ENCODE data around the gene CDYL2. TPM values are rescaled to one million over a fixed set of nuclear protein-coding genes. Genes with fewer than 3 reads are reported as not detected.

Gene CDYL2
- total RNA-seq, 1 experiment from 2014 or later: 8.2 TPM

DNA sequence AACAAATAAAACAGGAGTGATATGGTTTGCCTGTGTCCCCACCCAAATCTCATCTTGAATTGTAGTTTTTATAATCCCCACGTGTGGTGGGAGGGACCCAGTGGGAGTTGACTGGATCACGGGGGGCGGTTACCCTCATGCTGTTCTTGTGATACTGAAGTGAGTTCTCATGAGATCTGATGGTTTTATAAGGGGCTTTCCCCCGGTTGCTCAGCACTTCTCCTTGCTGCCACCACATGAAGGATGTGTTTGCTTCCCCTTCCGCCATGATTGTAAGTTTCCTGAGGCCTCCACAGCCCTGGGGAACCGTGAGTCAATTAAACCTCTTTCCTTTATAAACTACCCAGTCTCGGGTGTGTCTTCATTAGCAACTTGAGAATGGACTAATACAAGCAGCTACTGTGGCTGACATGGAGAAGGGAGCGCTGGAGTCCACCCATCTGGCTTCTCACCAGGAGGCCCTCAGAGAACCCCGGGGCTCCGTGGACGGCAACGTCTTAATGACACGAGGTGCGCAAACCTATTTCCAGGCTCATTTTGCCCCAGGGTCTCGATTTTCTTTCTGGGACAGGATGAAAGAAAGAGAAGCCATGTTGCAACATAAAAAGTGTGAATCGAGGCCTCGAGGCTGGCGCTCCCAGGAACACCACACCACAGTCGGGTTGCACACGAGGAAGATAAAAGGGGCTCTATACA lies 134.1 kb downstream of the CDYL2 start:
- ChIA-PET POLR2A (no interaction called here), CTCF (no interaction called here)
- no peak for DNase-seq (ENCODE audit: low spot score)
- H3K4me3 Mint-ChIP-seq: no peak overlapping the region
- no peak overlapping the region for H3K27ac Mint-ChIP-seq
- TF ChIP-seq, protein P1, sequence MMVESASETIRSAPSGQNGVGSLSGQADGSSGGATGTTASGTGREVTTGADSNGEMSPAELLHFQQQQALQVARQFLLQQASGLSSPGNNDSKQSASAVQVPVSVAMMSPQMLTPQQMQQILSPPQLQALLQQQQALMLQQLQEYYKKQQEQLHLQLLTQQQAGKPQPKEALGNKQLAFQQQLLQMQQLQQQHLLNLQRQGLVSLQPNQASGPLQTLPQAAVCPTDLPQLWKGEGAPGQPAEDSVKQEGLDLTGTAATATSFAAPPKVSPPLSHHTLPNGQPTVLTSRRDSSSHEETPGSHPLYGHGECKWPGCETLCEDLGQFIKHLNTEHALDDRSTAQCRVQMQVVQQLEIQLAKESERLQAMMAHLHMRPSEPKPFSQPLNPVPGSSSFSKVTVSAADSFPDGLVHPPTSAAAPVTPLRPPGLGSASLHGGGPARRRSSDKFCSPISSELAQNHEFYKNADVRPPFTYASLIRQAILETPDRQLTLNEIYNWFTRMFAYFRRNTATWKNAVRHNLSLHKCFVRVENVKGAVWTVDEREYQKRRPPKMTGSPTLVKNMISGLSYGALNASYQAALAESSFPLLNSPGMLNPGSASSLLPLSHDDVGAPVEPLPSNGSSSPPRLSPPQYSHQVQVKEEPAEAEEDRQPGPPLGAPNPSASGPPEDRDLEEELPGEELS (CRISPR knock-in tag; IDR thresholded peaks at IDR 0.05): no peak
- TF ChIP-seq PRRX2 (CRISPR knock-in tag; IDR thresholded peaks at IDR 0.05) (no peak), ZNF138 (CRISPR knock-in tag; conservative IDR thresholded peaks at IDR 0.05) (no peak), NR1H2 (CRISPR knock-in tag; IDR thresholded peaks at IDR 0.05) (no peak), NFYB (CRISPR knock-in tag; conservative IDR thresholded peaks at IDR 0.05; ENCODE audit: low read depth) (no peak), ZNF425 (CRISPR knock-in tag; conservative IDR thresholded peaks at IDR 0.05) (no peak), TP53 (CRISPR knock-in tag; IDR thresholded peaks at IDR 0.05) (no peak), SMAD4 (CRISPR knock-in tag; IDR thresholded peaks at IDR 0.05) (no peak), ZNF396 (CRISPR knock-in tag; IDR thresholded peaks at IDR 0.05; ENCODE audit: borderline replicate concordance) (no peak), ATF2 (CRISPR knock-in tag; IDR thresholded peaks at IDR 0.05; ENCODE audit: borderline replicate concordance, low read depth) (no peak), KAT7 (CRISPR knock-in tag; IDR thresholded peaks at IDR 0.05; ENCODE audit: borderline replicate concordance) (no peak), TEAD4 (CRISPR knock-in tag; IDR thresholded peaks at IDR 0.05) (no peak), JAZF1 (CRISPR knock-in tag; IDR thresholded peaks at IDR 0.05) (no peak), NR2C2 (CRISPR knock-in tag; IDR thresholded peaks at IDR 0.05) (no peak), EMX1 (CRISPR knock-in tag; IDR thresholded peaks at IDR 0.05) (no peak)
- TF ChIP-seq, protein P2, sequence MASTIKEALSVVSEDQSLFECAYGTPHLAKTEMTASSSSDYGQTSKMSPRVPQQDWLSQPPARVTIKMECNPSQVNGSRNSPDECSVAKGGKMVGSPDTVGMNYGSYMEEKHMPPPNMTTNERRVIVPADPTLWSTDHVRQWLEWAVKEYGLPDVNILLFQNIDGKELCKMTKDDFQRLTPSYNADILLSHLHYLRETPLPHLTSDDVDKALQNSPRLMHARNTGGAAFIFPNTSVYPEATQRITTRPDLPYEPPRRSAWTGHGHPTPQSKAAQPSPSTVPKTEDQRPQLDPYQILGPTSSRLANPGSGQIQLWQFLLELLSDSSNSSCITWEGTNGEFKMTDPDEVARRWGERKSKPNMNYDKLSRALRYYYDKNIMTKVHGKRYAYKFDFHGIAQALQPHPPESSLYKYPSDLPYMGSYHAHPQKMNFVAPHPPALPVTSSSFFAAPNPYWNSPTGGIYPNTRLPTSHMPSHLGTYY (CRISPR knock-in tag; IDR thresholded peaks at IDR 0.05): no peak
- TF ChIP-seq, protein P3, sequence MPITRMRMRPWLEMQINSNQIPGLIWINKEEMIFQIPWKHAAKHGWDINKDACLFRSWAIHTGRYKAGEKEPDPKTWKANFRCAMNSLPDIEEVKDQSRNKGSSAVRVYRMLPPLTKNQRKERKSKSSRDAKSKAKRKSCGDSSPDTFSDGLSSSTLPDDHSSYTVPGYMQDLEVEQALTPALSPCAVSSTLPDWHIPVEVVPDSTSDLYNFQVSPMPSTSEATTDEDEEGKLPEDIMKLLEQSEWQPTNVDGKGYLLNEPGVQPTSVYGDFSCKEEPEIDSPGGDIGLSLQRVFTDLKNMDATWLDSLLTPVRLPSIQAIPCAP (CRISPR knock-in tag; IDR thresholded peaks at IDR 0.05): no peak
- TF ChIP-seq, protein P4, sequence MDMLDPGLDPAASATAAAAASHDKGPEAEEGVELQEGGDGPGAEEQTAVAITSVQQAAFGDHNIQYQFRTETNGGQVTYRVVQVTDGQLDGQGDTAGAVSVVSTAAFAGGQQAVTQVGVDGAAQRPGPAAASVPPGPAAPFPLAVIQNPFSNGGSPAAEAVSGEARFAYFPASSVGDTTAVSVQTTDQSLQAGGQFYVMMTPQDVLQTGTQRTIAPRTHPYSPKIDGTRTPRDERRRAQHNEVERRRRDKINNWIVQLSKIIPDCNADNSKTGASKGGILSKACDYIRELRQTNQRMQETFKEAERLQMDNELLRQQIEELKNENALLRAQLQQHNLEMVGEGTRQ (CRISPR knock-in tag; IDR thresholded peaks at IDR 0.05): no peak
- TF ChIP-seq, protein P5, sequence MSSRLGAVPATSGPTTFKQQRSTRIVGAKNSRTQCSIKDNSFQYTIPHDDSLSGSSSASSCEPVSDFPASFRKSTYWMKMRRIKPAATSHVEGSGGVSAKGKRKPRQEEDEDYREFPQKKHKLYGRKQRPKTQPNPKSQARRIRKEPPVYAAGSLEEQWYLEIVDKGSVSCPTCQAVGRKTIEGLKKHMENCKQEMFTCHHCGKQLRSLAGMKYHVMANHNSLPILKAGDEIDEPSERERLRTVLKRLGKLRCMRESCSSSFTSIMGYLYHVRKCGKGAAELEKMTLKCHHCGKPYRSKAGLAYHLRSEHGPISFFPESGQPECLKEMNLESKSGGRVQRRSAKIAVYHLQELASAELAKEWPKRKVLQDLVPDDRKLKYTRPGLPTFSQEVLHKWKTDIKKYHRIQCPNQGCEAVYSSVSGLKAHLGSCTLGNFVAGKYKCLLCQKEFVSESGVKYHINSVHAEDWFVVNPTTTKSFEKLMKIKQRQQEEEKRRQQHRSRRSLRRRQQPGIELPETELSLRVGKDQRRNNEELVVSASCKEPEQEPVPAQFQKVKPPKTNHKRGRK (CRISPR knock-in tag; IDR thresholded peaks at IDR 0.05; ENCODE audit: borderline replicate concordance): no peak
- no peak for ATAC-seq
- peaks cover 6% of the 10 kb centered on the region; the same call in 1 of the 2 replicates for H3K27me3 Mint-ChIP-seq (ENCODE audit: low read depth)
- H3K9me3 Mint-ChIP-seq: no peaks in the 10 kb centered on the region
- H3K4me1 Mint-ChIP-seq: peaks cover 29% of the 10 kb centered on the region
- no peaks in the 10 kb centered on the region for H3K36me3 Mint-ChIP-seq
